Neutrophil (primary cell): ENCODE results near the gene URM1.
A peak's percentile ranks its signal among the peaks of the same experiment; 100 is the strongest.
"Not testable (repeated sequence)": the region's sequence is repeated elsewhere in the genome, so short reads cannot be mapped to it uniquely, and the experiment has no call there.

Experiments used
- H3K27ac ChIP-seq: fragments of 200-600 bp; sonication (generic); 2 replicates; pipeline ENCODE4 v1.5.1; 2016; ENCODE audit warnings: mild to moderate bottlenecking, moderate library complexity
- H3K27me3 ChIP-seq: fragments of 200-600 bp; sonication (generic); 2 replicates; pipeline ENCODE4 v1.6.0; 2016; ENCODE audit warnings: mild to moderate bottlenecking
- H3K36me3 ChIP-seq: fragments of 200-600 bp; sonication (generic); 2 replicates; pipeline ENCODE4 v1.5.1; 2017
- H3K4me1 ChIP-seq, 2 experiments: fragments of 200-600 bp in 1 of 2; sonication (generic) in 1 of 2; 1 replicate in 1 of 2; 2 replicates in 1 of 2; pipeline versions ENCODE4 v1.5.1 to v1.6.1; 2013 to 2016; ENCODE audit warnings: low read depth in 1 of 2, low read length in 1 of 2, mild to moderate bottlenecking in 1 of 2, moderate library complexity in 1 of 2; ENCODE audit not compliant: control insufficient read depth in 1 of 2, insufficient read depth in 1 of 2
- H3K4me3 ChIP-seq, 2 experiments: fragments of 200-600 bp in 1 of 2; sonication (generic) in 1 of 2; 1 replicate in 1 of 2; 2 replicates in 1 of 2; pipeline ENCODE4 v1.5.1; 2013 to 2016; ENCODE audit warnings: low read depth in 1 of 2, low read length in 1 of 2, mild to moderate bottlenecking in 1 of 2, moderate library complexity in 1 of 2
- H3K9me3 ChIP-seq: fragments of 200-600 bp; sonication (generic); 2 replicates; pipeline ENCODE4 v1.5.1; 2016
- TF ChIP-seq, protein P1 (sequence below): fragments of 200-600 bp; sonication (generic); IDR thresholded peaks from 2 replicates; pipeline ENCODE4 v1.5.1; 2016; ENCODE audit warnings: antibody characterized with exemption

Gene URM1

DNA sequence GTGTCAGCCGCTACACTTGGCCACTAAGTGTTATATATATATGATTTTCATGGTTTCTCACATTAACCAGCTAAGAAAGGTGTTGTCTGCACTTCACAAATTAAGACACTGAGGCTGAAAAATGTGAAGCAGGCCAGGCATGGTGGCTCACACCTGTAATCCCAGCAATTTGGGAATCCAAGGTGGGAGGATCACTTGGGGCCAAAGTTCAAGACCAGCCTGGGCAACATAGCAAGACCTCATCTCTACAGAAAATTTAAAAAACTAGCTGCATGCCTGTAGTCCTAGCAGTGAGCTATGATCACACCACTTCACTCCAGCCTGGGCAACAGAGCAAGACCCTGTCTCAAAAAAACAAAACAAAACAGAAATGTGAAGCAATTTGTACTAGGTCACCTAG lies 46.8 kb upstream of the URM1 start:
- H3K9me3 ChIP-seq = no peaks in the 10 kb centered on the region
- H3K27ac ChIP-seq = no peak overlapping the region
- H3K4me1 ChIP-seq = peaks cover 21 to 22% of the 10 kb centered on the region in 2 experiments
- no peaks in the 10 kb centered on the region for H3K27me3 ChIP-seq
- H3K36me3 ChIP-seq = peaks cover 3% of the 10 kb centered on the region
- no peak overlapping the region for H3K4me3 ChIP-seq
- TF ChIP-seq, protein P1, sequence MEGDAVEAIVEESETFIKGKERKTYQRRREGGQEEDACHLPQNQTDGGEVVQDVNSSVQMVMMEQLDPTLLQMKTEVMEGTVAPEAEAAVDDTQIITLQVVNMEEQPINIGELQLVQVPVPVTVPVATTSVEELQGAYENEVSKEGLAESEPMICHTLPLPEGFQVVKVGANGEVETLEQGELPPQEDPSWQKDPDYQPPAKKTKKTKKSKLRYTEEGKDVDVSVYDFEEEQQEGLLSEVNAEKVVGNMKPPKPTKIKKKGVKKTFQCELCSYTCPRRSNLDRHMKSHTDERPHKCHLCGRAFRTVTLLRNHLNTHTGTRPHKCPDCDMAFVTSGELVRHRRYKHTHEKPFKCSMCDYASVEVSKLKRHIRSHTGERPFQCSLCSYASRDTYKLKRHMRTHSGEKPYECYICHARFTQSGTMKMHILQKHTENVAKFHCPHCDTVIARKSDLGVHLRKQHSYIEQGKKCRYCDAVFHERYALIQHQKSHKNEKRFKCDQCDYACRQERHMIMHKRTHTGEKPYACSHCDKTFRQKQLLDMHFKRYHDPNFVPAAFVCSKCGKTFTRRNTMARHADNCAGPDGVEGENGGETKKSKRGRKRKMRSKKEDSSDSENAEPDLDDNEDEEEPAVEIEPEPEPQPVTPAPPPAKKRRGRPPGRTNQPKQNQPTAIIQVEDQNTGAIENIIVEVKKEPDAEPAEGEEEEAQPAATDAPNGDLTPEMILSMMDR = no peak

DNA sequence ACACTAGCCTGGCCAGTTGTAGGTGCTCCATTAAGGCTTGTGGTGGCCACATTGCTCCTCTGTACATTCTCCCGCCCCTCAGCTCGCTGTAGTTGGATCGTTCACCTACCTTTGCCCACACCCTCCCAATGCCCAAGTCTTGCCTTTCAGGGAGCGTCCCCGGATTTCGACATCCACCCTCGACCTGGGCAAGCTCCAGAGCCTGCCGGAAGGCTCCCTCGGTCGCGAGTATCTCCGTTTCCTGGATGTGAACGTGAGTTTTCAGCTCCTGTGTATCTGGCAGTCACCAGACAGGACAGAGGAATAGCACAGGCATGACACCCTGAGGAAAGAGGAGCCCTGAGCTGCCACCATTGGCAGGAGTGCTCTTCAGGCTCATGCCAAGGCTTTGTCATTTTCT lies 45.5 kb upstream of the URM1 start:
- Histone ChIP-seq H3K27me3 (no peaks in the 10 kb centered on the region), H3K9me3 (no peaks in the 10 kb centered on the region), H3K36me3 (peaks cover 3% of the 10 kb centered on the region), H3K4me1 (peaks cover 21 to 22% of the 10 kb centered on the region in 2 experiments), H3K27ac (no peak overlapping the region), H3K4me3 (no peak overlapping the region)
- TF ChIP-seq, protein P1 = no peak

DNA sequence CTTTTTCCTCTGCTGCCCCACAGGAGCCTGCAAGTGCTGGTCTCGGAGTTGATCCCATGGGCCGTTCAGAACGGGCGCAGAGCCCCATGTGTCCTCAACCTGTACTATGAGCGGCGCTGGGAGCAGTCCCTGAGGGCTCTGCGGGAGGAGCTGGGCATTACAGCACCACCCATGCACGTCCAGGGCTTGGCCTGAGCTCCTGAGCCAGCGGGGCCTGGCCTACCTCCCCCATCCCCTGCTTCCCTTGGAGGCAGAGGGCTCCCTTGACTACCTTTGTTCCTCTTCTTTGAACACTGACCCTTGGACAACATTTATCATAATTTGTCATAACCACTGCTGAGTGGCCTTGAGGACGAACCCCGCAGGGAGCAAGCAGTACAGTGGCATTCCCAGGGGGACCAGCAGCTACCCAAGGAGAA lies 37.7 kb upstream of the URM1 start:
- Histone ChIP-seq H3K9me3 (no peaks in the 10 kb centered on the region), H3K4me3 (no peak overlapping the region), H3K27me3 (no peaks in the 10 kb centered on the region), H3K36me3 (no peaks in the 10 kb centered on the region), H3K27ac (no peak overlapping the region), H3K4me1 (no peaks in the 10 kb centered on the region)
- TF ChIP-seq, protein P1 = no peak

DNA sequence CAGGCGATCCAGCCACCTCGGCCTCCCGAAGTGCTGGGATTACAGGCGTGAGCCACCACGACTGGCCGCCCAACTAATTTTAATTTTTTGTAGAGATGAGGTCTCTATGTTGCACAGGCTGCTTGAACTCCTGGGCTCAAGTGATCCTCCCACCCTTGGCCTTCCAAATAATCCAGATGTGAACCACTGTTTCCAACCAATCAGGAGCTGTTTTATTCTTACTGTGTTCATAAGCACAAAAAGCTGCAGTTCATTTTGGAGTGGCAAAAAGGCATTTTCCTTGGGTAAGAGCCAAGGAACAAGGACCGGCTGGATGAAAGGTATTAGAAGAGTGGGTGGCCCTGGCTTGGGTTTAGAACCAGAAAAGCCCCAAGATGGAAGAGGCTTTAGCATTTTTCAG lies 36.0 kb upstream of the URM1 start:
- Histone ChIP-seq H3K36me3 (no peaks in the 10 kb centered on the region), H3K4me1 (peaks cover 7 to 10% of the 10 kb centered on the region in 2 experiments), H3K27ac (no peak overlapping the region), H3K27me3 (no peaks in the 10 kb centered on the region), H3K9me3 (no peaks in the 10 kb centered on the region), H3K4me3 (no peak overlapping the region)
- TF ChIP-seq, protein P1 = no peak

GRCh38 chr9:128335914-128336313 lies 35.3 kb upstream of the URM1 start:
- Histone ChIP-seq H3K9me3 (no peaks in the 10 kb centered on the region), H3K4me1 (peaks cover 12 to 13% of the 10 kb centered on the region in 2 experiments)
- TF ChIP-seq, protein P1 = no peak

DNA sequence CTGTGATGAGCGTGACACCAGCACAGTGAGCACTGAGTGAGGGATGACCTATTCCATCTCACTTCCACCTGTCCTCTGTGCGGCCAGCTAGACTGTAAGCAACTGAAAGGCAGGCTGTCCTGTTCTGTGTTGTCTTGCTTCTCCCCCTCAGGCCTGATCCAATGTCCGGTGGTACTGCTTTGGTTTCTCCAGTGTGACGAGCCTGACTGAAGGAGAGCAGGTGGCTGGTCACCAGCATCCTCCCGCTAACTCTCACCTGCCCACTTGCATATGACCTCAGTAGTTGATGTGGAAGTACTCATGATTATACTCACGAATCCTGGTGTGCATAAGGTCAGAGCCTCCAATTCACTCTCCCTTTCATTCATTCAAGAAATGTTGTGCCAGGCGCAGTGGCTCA lies 33.2 kb upstream of the URM1 start:
- no peak overlapping the region for H3K4me3 ChIP-seq
- H3K27me3 ChIP-seq = no peaks in the 10 kb centered on the region
- TF ChIP-seq, protein P1 = no peak

More at GRCh38 chr9:128335914-128336313, 35.3 kb upstream of the URM1 start:
- Histone ChIP-seq H3K27me3 (no peaks in the 10 kb centered on the region), H3K4me3 (no peak overlapping the region), H3K27ac (no peak overlapping the region), H3K36me3 (no peaks in the 10 kb centered on the region)

GRCh38 chr9:128338852-128339614 lies 32.1 kb upstream of the URM1 start:
- H3K27me3 ChIP-seq, H3K36me3 ChIP-seq, H3K4me3 ChIP-seq, H3K9me3 ChIP-seq: not testable (repeated sequence)
- Histone ChIP-seq H3K27ac (peak overlapping the region; percentile 63), H3K4me1 (peaks cover 20% of the 10 kb centered on the region in 2 experiments)

More for the DNA sequence above, 33.2 kb upstream of the URM1 start:
- H3K9me3 ChIP-seq = no peaks in the 10 kb centered on the region
- H3K27ac ChIP-seq = no peak overlapping the region
- H3K36me3 ChIP-seq = no peaks in the 10 kb centered on the region
- peaks cover 20% of the 10 kb centered on the region in 2 experiments for H3K4me1 ChIP-seq
